Stromal cell of bone marrow (primary cell): ENCODE data around the gene GPNMB.

Experiments
- DNase-seq: peaks from one replicate; pipeline ENCODE4 v3.0.0-alpha.2; 2012; ENCODE audit warnings: low read depth

Gene GPNMB

DNA sequence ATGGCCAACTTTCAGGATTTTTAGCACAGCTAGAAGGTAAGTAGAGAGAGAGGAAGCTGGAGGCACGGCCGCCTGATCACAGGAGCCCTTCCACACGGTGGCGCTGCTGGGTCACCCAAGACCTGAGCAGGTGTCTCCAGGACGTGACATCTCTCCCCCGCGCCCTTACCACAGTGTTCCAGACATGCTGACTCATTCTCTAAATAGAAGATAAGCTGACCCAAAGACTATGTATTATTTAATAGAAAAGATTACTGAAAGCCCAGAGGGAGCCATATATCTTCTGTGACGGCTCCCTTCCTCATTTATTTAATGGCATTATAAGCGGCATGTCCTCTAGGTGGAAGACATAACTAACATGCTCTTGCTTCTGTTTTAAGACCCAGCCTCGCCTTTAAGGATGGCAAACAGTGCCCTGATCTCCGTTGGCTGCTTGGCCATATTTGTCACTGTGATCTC, 26.6 kb downstream of the GPNMB start:
- DNase-seq = peak; percentile 28

DNA sequence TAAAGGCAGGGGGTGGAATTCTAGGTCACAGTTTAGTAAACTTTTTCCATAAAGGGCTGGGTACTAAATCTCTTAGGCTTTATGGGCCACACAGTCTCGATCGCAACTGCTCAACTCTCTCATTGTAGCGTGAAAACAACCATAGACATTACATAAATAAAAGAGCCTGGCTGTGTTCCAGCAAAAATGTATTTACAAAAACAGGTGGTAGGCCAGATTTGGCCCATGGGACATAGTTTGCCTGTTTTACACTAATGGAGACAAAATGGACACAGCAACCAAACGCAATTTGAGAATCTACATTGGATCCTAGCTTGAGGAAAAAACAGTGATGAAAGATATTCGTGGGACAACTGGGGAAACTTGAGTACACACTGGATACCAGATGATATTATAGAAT, 29.3 kb downstream of the GPNMB start:
- no peak for DNase-seq

DNA sequence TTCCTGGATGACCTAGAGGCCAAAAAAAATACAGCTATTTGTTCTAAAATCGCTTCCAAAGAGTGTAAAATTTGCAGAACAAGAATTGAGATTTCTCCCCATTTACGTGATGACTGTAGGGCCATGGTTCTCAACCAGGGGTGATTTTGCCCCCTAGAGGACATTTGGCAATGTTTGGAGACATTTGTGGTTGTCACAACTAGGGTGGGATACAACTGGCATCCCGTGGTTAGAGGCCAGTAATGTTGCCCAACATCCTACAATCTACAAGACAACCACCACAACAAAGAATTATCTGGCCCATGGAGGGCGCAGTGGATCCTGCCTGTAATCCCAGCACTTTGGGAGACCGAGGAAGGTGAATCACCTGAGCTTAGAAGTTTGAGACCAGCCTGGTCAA, 29.8 kb downstream of the GPNMB start:
- no peak for DNase-seq

DNA sequence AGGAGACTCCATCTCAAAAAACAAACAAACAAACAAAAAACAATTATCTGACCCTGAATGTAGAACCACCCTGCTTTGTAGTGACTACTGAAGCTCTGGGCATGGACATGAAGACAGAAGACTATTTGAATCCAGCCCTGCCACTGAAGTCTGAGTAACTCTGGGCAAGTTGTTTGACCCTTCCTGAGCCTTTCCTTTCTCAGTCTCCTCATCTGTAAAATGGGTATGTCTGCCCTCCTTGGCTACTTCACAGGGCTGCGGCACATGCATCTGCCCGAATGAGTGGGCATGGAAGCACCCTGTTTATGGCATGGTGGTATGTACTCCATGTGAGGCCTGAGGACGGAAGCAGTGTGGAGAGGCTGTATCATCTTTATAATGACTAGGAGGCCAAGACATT, 30.4 kb downstream of the GPNMB start:
- no peak for DNase-seq

DNA sequence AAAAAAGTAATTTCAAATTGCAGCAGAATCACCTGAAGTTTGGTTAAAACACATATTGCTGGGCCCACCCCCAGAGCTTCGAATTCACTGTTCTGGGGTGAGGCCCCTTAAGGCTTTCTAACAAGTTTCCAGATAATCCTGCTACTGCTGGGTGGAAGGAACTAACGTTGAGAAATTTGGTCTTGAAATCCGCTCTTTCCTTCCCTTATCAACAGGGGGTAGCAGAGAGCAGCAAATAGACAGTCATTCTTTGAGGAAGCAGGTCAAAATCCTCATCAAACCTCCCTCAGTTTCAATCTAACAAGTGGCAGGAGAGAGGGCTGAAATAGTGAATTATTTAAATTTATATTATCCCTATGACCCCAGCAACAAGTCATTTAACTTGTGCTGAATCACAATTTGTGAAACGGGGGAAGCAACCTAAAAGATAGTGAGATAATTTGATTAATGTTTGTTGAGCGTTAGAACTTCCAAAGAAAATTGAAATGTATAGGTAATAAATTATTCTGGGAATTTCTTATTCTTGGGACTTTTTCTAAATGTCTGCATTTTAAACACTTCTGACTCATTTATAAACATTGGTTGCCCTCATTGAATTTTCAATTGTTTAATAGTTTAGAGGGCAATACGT, 30.9 kb downstream of the GPNMB start:
- DNase-seq = peak; percentile 45

DNA sequence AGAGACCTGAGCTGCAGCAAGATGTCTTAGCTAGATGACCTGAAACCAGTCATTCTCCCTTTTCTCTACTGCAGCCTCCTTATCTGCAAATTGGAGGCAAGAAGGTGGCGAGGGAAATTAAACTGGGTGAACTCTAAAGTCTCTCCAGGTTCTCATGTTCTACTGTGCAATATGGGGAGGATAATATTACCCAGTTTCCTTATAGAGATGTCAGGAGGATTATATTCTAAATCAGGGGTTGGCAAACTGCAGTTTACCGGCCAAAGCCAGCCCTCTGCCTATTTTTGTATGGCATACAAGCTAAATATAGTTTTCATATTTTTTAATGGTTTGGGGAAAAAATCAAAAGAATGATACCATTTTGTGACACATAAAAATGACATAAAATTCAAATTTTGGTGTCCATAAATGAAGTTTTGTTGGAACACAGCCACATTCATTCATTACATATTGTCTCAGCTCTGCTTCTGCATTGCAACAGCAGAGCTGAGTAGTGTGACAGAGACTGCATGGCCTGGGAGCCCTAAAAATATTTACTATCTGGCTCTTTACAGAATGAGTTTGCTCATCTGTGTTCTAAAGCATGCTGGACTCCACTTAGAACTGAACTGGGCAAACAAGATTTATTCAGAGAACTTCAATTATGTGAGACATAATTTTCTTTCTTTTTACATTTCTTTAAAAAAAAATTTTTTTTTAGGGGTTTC, 33.4 kb downstream of the GPNMB start:
- DNase-seq = no peak

DNA sequence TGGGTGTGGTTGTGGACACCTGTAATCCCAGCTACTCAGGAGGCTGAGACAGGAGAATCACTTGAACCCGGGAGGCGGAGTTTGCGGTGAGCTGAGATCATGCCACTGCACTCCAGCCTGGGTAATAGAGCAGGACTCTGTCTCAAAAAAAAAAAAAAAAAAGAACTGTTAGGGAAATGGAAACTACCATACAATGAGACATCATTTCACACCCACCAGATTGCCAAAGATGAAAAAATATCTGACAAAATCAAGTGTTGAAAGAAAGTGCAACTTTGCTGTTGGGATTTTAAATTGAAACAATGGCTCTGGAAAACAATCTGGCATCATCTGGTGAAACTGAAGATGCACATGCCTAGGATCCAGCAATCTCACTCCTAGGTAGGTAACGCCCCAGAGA, 36.5 kb downstream of the GPNMB start:
- no peak for DNase-seq

DNA sequence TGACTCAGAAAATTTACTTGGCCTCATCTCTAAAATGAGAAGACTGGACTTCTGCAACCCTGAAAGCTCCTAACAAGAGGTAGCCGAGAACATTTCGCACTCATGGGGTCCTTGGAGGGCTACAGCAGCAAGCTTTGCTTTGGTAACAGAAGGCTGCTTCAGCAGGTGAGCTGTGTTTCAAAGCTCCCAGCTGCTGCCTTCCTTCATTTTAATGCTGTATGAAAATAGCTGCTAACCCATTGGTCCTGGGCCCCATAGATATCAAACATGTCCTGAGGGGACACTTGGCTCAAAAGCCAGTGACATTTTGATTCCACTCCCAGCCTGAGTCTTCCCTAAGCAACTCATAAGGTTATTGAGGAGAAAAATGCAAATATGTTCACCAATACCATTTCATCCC, 38.3 kb downstream of the GPNMB start:
- no peak for DNase-seq

DNA sequence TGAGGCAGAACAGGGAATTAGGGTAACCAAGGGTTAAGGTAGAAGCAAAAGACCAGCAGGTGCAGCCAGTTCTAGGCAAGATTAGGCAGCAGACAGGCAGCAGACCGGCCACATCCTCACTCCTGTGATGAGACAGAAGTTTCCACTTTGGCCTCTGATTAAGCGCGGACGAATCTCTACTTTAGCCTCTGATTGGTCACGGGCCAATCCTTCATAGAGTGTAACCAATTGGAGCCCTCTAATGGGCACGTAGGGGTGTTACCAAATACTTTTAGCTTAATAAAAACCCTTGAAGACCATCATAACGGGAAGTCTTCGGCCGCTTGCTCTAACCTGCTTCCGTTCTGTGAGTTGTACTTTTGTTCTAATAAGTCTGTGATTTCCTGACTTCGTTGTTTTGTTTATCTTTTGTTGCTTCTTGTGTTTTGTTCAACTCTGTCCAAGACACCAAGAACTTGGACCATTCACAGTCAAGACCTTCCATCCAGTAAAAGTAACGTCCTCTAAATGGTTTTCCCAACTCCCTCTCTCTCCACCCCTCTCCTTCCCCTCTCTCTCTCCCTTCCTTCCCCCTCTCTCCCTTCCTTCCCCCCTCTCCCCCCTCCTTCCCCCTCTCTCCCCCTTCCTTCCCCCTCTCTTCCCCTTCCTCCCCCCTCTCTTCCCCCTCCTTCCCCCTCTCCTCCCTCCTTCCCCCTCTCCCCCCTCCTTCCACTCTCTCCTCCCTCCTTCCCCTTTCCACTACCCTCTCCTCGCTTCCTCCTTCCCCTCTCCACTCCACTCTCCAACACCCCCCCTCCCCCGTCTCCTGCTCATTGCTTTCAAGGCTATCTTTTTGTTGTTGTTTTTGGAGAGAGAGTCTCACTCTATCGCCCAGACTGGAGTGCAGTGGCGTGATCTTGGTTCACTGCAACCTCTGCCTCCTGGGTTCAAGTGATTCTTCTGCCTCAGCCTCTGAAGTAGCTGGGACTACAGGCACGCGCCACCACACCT, 39.4 kb downstream of the GPNMB start:
- no peak for DNase-seq

DNA sequence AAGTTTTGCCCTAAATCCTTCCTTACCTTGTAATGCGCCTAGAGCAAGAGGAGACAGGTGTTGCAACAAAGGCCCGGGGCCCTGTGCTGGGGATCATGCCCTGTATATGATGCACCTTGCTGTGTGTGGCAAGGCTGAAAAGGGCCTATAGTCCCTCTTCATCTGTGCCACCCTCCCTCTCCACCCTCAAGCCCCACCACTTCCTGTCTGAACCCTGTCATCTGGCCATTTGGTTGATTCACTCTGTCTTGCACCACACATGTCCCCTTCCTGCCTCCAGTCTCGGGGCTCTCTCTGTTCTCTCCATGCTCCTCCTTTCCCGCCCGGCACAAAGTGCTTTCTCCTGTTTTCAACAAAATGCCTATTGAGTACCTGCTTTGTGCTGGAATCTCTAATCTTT, 41.0 kb downstream of the GPNMB start:
- DNase-seq = no peak

DNA sequence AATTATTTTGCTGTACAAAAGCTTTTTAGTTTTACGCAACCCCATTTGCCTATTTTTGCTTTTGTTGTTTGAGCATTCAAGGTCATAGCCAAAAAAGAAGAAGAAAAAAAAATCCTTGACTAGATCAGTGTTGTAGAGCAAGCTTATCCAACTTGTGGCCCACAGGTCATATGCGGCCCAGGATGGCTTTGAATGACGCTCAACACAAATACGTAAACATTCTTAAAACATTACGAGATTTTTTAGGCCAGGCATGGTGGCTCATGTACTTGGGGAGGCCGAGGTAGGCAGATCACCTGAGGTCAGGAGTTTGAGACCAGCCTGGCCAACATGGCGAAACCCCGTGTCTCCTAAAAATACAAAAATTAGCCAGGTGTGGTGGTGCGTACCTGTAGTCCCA, 44.4 kb downstream of the GPNMB start:
- no peak for DNase-seq

DNA sequence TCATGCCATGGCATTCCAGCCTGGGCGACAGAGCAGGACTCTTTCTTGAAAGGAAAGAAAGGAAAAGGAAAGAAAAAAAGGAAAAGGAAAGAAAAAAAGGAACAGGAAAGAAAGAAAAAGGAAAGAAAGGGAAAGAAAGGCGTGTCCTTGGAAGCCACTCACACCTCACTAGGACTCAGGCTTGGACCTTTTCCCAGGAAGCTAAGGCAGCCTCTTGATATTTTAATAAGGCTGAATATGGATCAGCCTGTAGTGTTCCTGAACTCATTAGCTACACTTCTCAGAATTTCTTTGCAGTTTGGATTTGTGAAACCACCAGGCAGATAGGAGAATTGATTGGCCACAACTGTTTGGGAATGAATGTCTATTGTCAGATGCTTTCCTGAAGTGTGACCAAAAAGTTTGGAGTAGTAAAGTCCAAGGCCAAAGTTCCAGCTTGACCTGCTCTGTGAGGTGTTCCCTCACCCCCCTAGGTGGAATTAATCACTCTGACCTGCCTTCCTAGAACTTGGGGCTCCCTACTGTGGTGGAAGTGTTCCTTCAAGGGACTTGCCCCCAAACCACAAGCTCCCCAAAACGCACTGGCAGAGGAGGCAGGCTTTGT, 45.5 kb downstream of the GPNMB start:
- DNase-seq = no peak

DNA sequence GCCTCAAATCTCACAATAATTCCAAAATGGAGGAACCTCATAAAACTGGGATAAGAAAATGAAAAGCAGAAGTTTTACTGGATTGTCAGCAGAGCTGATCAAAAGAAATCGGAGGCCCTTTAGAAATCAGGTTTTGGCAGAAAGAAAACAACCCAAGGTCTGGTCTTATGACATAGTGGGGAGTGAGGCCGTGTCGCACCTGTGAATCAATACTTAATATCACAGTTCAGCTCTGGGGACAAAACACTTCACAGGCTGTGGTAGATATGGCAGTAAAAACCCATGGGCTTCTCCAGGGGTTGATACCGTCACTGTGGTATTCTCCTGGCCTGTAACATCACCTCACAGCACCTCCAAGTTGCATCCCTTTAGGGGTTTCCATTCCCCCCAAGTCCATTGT, 46.0 kb downstream of the GPNMB start:
- DNase-seq = no peak

DNA sequence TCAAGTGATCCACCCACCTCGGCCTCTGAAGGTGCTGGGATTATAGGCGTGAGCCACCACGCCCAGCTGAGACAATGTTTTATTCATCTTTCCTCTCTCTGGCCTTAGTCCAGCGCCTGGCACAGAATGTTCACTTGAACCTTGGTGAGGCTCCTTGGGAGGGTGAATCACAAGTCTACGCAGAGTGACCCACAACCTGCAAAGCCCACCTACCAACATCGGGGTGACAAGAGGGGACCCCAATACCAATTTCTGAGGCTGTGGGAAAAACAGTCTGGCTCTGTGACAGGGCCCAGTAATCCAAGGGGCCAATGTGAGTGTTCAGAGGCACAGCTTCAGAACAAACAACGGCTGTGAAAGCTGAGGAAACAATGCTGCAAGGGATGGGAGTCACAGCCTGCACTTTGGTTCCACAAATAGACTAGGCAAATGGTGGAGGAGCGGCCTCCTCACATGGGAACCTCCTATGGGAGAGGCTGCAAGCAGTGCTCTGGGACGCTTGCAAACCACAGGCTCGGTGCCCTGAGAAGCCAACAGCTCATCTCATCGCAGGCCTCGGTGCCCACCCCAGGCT, 47.0 kb downstream of the GPNMB start:
- DNase-seq = no peak

DNA sequence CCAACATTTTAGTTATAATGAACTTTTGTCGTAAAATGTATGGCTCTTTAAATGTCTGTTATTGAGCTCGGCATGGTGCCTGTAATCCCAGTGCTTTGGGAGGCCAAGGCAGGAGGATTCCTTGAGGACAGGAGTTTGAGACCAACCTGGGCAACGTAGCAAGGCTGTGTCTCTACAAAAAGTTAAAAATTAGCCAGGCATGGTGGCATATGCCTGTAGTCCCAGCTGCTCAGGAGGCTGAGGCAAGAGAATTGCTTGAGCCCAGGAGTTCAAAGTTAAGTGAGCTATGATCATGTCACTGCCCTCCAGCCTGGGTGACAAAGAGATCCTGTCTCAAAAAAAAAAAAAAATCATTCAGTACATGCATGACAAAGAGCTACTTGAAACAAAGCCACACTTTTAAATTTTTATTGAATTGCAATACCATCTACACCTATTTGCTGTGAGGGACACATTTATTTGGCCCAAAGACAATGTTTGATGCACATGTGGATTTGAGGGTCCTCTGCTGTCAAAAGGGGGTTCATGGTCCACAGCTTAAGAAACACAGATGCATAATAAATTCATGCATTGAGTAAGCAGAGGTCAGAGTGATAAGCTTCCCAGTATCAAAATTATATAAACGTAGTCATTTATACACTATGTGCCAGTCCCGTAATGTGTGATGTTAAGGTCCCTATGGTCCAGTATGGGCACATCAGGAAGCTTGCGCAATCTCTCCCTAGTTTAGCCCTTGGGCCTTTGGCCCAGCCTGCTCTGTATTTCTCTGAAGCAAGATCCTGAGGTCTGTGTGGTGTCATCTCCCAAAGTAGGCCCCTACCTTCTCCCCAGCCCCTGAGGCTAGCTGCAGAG, 48.2 kb downstream of the GPNMB start:
- DNase-seq = no peak

DNA sequence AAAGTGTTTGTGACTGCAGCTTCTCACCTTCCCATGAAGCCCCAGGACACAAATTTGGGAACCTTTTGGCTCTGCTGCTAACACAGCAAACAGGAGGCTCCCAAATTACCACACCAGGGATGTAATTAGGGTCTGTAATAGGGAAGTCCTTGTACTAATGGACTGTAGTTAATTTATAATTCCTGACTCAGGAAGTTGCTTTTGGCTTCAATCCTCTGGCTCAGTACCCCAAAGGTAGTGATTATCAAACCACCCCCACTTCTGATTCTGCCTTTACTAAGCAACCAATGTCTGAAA, 48.8 kb downstream of the GPNMB start:
- no peak for DNase-seq

DNA sequence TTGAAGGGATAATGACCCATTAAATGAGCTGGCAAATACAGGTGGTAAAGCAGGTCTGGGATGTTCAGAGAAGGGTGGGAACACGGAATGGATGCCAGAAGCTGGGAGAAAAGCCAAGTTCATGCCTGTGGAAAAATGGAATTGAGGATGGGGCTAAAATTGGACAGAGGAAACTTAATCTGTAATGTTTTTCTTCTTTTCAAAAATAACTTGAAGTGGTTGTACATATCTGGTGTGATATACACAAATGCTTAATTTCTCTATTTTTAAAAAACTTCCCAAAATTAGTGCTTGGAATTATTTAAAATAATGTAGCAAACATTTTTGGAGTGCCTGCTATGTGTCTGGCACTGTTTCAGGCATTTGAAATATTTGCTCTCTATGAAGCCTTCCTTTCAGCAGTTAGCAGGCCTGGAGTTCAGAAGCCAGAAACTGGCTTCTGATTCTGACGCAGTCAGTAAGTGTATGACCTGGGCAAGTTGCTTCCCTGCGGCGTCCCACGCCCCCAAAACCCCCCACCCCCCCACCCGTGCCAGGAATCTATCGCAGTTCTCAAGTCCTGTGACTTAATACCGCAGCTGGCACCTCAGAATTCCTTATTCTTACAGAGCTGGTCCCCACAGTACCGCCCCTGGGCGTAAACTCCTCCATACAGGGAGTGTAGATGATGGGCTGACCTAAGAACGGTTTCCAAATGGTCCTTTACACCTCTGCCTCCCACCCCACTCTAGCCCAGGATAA, 51.7 kb downstream of the GPNMB start:
- no peak for DNase-seq

DNA sequence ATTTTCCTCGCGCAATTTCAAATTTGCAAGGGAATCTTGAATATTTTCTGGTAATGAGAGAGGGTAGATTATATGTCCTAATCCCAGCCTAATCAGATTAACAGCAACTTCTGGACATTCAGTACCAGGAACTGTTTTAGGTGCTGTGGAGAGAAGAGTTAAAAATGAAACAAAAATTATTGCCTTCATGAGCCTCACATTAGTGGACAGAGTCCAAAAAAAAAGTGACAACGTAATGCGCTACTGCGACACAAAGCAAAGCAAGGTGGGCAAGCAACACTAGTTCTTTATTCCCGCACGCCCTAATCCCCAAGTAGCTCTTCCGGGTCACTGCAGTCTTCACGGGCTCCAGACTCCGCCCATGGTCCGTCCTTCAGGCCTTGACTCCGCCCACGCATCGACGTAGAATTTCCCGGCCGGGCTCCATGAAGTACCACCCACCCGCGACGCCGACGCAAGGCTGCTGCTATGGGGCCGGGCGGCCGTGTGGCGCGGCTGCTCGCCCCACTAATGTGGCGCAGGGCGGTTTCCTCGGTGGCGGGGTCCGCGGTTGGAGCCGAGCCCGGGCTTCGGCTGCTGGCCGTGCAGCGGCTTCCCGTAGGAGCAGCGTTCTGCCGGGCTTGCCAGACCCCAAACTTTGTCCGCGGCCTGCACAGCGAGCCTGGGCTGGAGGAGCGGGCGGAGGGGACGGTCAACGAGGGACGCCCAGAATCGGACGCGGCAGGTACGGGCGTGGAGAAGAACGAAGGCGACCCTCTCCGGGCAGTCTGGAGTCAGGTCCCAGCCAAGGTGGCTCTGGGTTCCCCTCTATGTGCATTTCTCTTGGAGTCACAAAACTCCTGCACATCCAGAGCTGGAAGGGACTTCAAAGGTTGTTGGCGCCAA, 52.6 kb downstream of the GPNMB start, which contains the start of gene MALSU1:
Gene MALSU1, plus strand, starts transcription at position 455 of the 885 bp plus-strand sequence. Its CDS starts 14 bp downstream, at position 469.
- DNase-seq = peak; percentile 94

DNA sequence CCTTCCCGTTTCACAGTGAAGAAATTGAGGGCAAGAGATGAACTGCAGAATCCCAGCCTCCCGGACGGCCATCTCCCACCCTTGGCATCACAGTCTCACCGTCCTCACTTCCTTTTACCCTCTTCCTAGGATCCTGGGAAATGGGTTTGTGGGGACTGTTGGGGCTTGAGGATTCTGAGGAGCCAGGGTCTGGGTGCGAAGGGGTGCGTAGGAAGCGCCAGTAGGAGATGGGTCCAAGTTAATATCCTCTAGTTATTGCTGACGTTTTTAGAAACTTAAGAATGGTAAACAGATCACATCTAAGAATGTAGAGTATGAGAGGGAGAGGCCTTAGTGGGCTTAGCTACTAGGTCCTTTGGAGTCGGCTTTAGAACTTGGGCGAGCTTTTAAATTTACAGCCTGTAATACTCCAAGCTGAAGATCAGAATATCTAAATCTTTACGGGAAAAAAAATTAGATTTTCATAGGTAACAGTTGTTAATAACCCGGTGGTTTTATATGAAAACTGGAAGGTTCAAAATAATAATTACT, 53.3 kb downstream of the GPNMB start:
- DNase-seq = no peak
